Measurements from ENCODE around the gene LCP1. TPM values are rescaled to one million over a fixed set of nuclear protein-coding genes. Genes with fewer than 3 reads are reported as not detected.

The LCP1 gene
- total and polyA plus RNA-seq, 9 of the 15 experiments (the other 6 are each of a cell fraction or from before 2014, with no cell fraction given) = 83.0 to 255 (median 163) TPM

GRCh38 chr13:46142776-46143175 lies 39.2 kb downstream of the LCP1 start (continued):
- no peak for TF ChIP-seq MAFG (tag; conservative IDR thresholded peaks at IDR 0.05)
- TF ChIP-seq ZSCAN32 (CRISPR knock-in tag; IDR thresholded peaks at IDR 0.05) = no peak
- no peak for TF ChIP-seq ZNF586 (CRISPR knock-in tag; conservative IDR thresholded peaks at IDR 0.05)
- no peak for TF ChIP-seq FOXA3 (CRISPR knock-in tag; conservative IDR thresholded peaks at IDR 0.05 in 1 of 2, IDR thresholded peaks at IDR 0.05 in 1 of 2)

- intact Hi-C loops (cut with micrococcal nuclease) = no loop called here
- FAIRE-seq = no peak
Measured at GRCh38 chr13:46140044-46140443, 41.9 kb downstream of the LCP1 start.

More at GRCh38 chr13:46140044-46140443, 41.9 kb downstream of the LCP1 start:
- ChIA-PET POLR2A (interaction anchor here (1.4 kb wide), 1 partner anchor 11 kb away, joined by 3 read pairs; no protein-coding TSS in a partner anchor), CTCF (ENCODE audit: low intra/inter-chr PET ratio) (no interaction called here)
- DNase-seq (ENCODE audit: extremely low read depth in 1 of 4, low spot score in 3 of 4) (no peak), ATAC-seq (no peak)
- no peak overlapping the region for H3K9ac ChIP-seq (ENCODE audit: insufficient read depth in 1 of 2, low read depth in 2 of 2, low read length in 2 of 2)
- no TSS peak for BruUV-seq (replicated peaks)
- no peak for TF ChIP-seq CBX3 (IDR thresholded peaks at IDR 0.05; ENCODE audit: borderline replicate concordance in 1 of 2, low read length in 2 of 2)
- TF ChIP-seq LARP7 (IDR thresholded peaks at IDR 0.05) = no peak
- no peak for TF ChIP-seq ILK (tag; IDR thresholded peaks at IDR 0.05; ENCODE audit: borderline replicate concordance, low read depth)
- no peak for TF ChIP-seq RUNX1 (IDR thresholded peaks at IDR 0.05; ENCODE audit: low read depth)
- TF ChIP-seq CHAMP1 (IDR thresholded peaks at IDR 0.05) = no peak
- TF ChIP-seq DDX20 (tag; IDR thresholded peaks at IDR 0.05; ENCODE audit: low read depth) = no peak
- no peak for TF ChIP-seq RBM15 (IDR thresholded peaks at IDR 0.05; ENCODE audit: insufficient read depth, low read length)
- no peak for TF ChIP-seq SAFB (IDR thresholded peaks at IDR 0.05; ENCODE audit: borderline replicate concordance, low read depth, low read length)
- TF ChIP-seq MEF2A (IDR thresholded peaks at IDR 0.05; ENCODE audit: control insufficient read depth, low read depth, low read length) = no peak
- TF ChIP-seq ILF3 (IDR thresholded peaks at IDR 0.05; ENCODE audit: borderline replicate concordance) = no peak
- no peak for TF ChIP-seq U2AF2 (optimal IDR thresholded peaks at IDR 0.05; ENCODE audit: low read depth, low read length)
- no peak for TF ChIP-seq SUPT5H (IDR thresholded peaks at IDR 0.05)
- TF ChIP-seq NFYB (IDR thresholded peaks at IDR 0.05; ENCODE audit: extremely low read depth, insufficient read length) = no peak
- H3K27me3 ChIP-seq (ENCODE audit: control insufficient read depth in 2 of 2, insufficient read depth in 2 of 2, low read length in 2 of 2) = no peaks in the 10 kb centered on the region
- no peaks in the 10 kb centered on the region for H3K4me1 ChIP-seq (replicated peaks in 1 of 2; ENCODE audit: control insufficient read depth in 2 of 2, insufficient read depth in 2 of 2, low read length in 2 of 2)
- H4K20me1 ChIP-seq (replicated peaks; ENCODE audit: control insufficient read depth, insufficient read depth, low read length) = no peaks in the 10 kb centered on the region
- WGBS (ENCODE audit: insufficient coverage, low coverage, missing lambda C conversion rate) = 73% methylated on average over 2 of the region's 2 CpGs
- no peak overlapping the region for H3K27ac ChIP-seq (ENCODE audit: extremely low read depth, low read depth, low read length)
- in situ Hi-C loops (cut with MboI) = no loop called here
- no peak overlapping the region for H3K4me3 ChIP-seq
- H3K79me2 ChIP-seq (ENCODE audit: control insufficient read depth, insufficient read depth, low read length) = no peaks in the 10 kb centered on the region
- H2AFZ ChIP-seq (ENCODE audit: low read depth, low read length) = no peak overlapping the region
- no peaks in the 10 kb centered on the region for H3K9me1 ChIP-seq (ENCODE audit: control insufficient read depth, insufficient read depth, low read length)
- H3K36me3 ChIP-seq (ENCODE audit: control insufficient read depth, insufficient read depth, low read length) = peaks cover 91% of the 10 kb centered on the region
- H3K4me2 ChIP-seq (ENCODE audit: insufficient read depth, low read length) = no peak overlapping the region
- no peaks in the 10 kb centered on the region for H3K9me3 ChIP-seq (replicated peaks; ENCODE audit: control insufficient read depth, insufficient read depth, low read depth, low read length)

All from K562 (cell line).